ENCODE measurements around the gene COL5A3. TPM values are rescaled to one million over a fixed set of nuclear protein-coding genes. Genes with fewer than 3 reads are reported as not detected.

The COL5A3 gene
- total and polyA plus RNA-seq, 2 experiments from 2014 or later: 1.0 to 1.2 TPM

GRCh38 chr19:10018786-10019185, 8.5 kb upstream of the COL5A3 start:
- H3K36me3 ChIP-seq (ENCODE audit: insufficient read depth): no peaks in the 10 kb centered on the region
- no peak overlapping the region for H3K4me2 ChIP-seq
- no peaks in the 10 kb centered on the region for H3K9me2 ChIP-seq (ENCODE audit: insufficient read depth)
- no peaks in the 10 kb centered on the region for H4K20me1 ChIP-seq (replicated peaks; ENCODE audit: insufficient read depth)
- H3K27me3 ChIP-seq (ENCODE audit: insufficient read depth): no peaks in the 10 kb centered on the region
- Mint-ChIP-seq H3K27me3 (ENCODE audit: insufficient read depth, low read depth, poor library complexity) (peaks cover 5% of the 10 kb centered on the region), H3K27ac (no peak overlapping the region), H3K4me3 (no peak overlapping the region), H3K36me3 (ENCODE audit: low read depth) (no peaks in the 10 kb centered on the region), H3K9me3 (no peaks in the 10 kb centered on the region), H3K4me1 (no peaks in the 10 kb centered on the region)
- no peaks in the 10 kb centered on the region for H3K4me1 ChIP-seq (ENCODE audit: insufficient read depth)
- no peak overlapping the region for H3K27ac ChIP-seq (ENCODE audit: low read depth)
- H3F3A ChIP-seq (replicated peaks; ENCODE audit: low read depth): no peaks in the 10 kb centered on the region
- no peak overlapping the region for H2AFZ ChIP-seq
- H3K79me2 ChIP-seq (replicated peaks; ENCODE audit: insufficient read depth): no peaks in the 10 kb centered on the region
- no peak for TF ChIP-seq ZNF331 (CRISPR knock-in tag; IDR thresholded peaks at IDR 0.05; ENCODE audit: low read depth)
- no peak for TF ChIP-seq ETS1 (IDR thresholded peaks at IDR 0.05)
- no peak for TF ChIP-seq REST (IDR thresholded peaks at IDR 0.05; ENCODE audit: unreplicated experiment)
- TF ChIP-seq NANOG (IDR thresholded peaks at IDR 0.05; ENCODE audit: borderline replicate concordance): no peak
- no peak for TF ChIP-seq POLR2AphosphoS5 (IDR thresholded peaks at IDR 0.05; ENCODE audit: low read depth)
- no peak for TF ChIP-seq CREB1 (CRISPR knock-in tag; IDR thresholded peaks at IDR 0.05; ENCODE audit: low read depth)
- DNase-seq (ENCODE audit: low spot score) (no peak), ATAC-seq (no peak)
- no peak overlapping the region for H3K4me3 ChIP-seq

GRCh38 chr19:10018263-10018662, 8.0 kb upstream of the COL5A3 start:
- H3K9me3 Mint-ChIP-seq: no peaks in the 10 kb centered on the region
- H3K36me3 Mint-ChIP-seq (ENCODE audit: low read depth): no peaks in the 10 kb centered on the region
- Histone ChIP-seq H3K36me3 (ENCODE audit: insufficient read depth) (no peaks in the 10 kb centered on the region), H4K20me1 (replicated peaks; ENCODE audit: insufficient read depth) (no peaks in the 10 kb centered on the region), H2AFZ (no peak overlapping the region), H3K9me2 (ENCODE audit: insufficient read depth) (no peaks in the 10 kb centered on the region), H3K4me3 (no peak overlapping the region), H3K79me2 (replicated peaks; ENCODE audit: insufficient read depth) (no peaks in the 10 kb centered on the region), H3F3A (replicated peaks; ENCODE audit: low read depth) (no peaks in the 10 kb centered on the region), H3K27ac (ENCODE audit: low read depth) (no peak overlapping the region), H3K27me3 (ENCODE audit: insufficient read depth) (no peaks in the 10 kb centered on the region), H3K4me1 (ENCODE audit: insufficient read depth) (no peaks in the 10 kb centered on the region), H3K4me2 (no peak overlapping the region)
- ATAC-seq (no peak), DNase-seq (ENCODE audit: low spot score) (no peak)
- H3K4me3 Mint-ChIP-seq: no peak overlapping the region
- H3K4me1 Mint-ChIP-seq: no peaks in the 10 kb centered on the region
- peaks cover 5% of the 10 kb centered on the region for H3K27me3 Mint-ChIP-seq (ENCODE audit: insufficient read depth, low read depth, poor library complexity)
- no peak overlapping the region for H3K27ac Mint-ChIP-seq
- TF ChIP-seq NANOG (IDR thresholded peaks at IDR 0.05; ENCODE audit: borderline replicate concordance): no peak
- no peak for TF ChIP-seq ZNF331 (CRISPR knock-in tag; IDR thresholded peaks at IDR 0.05; ENCODE audit: low read depth)
- TF ChIP-seq CREB1 (CRISPR knock-in tag; IDR thresholded peaks at IDR 0.05; ENCODE audit: low read depth): no peak
- no peak for TF ChIP-seq ETS1 (IDR thresholded peaks at IDR 0.05)
- no peak for TF ChIP-seq JUNB (IDR thresholded peaks at IDR 0.05; ENCODE audit: unreplicated experiment)
- no peak for TF ChIP-seq POLR2AphosphoS5 (IDR thresholded peaks at IDR 0.05; ENCODE audit: low read depth)
- no peak for TF ChIP-seq ZNF114 (CRISPR knock-in tag; IDR thresholded peaks at IDR 0.05)
- no peak for TF ChIP-seq EZH2phosphoT487 (IDR thresholded peaks at IDR 0.05; ENCODE audit: unreplicated experiment)
- TF ChIP-seq REST (IDR thresholded peaks at IDR 0.05; ENCODE audit: unreplicated experiment): no peak
